Measurements from ENCODE around the gene WNT3A.
A peak's percentile ranks its signal among the peaks of the same experiment; 100 is the strongest.

The WNT3A gene

DNA sequence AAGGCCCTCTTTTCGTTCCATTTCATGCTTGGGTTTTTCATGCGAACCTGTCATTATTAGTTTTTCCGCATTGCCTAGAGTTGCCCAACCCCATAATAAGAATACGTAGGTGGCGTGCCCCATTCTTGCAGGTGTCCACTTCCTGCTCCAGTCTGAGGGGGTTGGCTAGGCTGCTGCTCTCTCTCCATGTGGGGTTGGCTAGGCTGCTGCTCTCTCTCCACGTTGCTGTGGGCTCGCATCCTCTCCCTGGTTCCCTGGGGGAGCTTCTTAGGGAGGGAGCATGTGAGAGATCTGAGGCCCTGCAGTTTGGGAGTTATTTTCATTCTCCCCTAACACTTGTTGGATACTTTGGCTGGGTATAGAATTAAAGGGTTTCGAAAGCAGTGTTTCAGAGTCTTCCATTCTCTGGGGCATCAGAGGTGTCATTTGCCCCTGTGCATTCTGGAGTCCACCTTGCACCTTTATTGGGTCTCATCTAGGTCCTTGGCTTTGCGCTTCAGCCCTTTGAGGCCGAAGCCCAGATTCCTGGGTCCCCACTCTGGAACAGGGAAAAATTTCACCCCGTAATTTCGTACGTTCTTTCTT, 87.7 kb downstream of the WNT3A start:
- intact Hi-C loops (cut with DNase I): no loop called here
- DNase-seq: peak in 1 of 10 donors; percentile 57

DNA sequence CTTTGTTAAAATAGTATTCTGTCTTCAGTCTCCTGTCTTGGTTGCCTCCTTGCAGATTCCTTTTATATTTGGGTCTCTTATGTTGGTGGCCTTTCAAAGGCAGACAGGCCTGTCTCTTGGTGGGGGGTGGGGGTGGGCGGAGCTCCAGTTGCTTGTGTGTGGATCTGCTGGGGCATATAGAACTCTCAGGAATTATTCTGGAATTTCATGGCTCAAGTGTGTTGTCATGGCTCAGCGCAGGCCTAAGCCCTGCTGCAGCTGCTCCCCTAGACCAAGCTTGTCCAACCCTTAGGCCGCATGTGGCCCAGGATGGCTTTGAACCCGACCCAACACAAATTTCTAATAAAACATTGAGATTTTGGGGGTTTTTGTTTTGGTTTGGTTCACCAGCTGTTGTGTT, 88.4 kb downstream of the WNT3A start:
- DNase-seq: peak in 1 of 10 donors; percentile 21
- intact Hi-C loops (cut with DNase I): no loop called here

DNA sequence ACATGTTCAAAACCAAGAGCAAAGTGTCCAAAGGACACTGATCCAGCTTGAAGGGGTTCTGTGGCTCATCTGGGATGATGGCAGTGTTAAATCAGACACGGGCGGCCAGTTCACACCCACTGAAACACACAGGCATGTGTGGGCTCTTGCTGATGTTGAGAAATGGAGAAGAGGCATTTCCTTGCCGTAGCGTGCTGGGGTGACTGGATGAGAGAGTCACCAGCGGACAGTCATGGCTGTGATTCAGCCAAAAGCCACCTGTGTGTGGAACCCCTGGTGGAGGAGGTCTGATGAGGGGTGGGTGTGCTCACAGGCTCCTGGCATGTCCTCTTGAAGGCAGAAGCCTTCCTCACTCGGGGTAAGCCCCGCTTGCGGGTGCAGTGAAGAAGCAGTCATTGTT, 89.1 kb downstream of the WNT3A start:
- DNase-seq: peak in 2 of 10 donors; percentile 3 to 20
- intact Hi-C loops (cut with DNase I): no loop called here

DNA sequence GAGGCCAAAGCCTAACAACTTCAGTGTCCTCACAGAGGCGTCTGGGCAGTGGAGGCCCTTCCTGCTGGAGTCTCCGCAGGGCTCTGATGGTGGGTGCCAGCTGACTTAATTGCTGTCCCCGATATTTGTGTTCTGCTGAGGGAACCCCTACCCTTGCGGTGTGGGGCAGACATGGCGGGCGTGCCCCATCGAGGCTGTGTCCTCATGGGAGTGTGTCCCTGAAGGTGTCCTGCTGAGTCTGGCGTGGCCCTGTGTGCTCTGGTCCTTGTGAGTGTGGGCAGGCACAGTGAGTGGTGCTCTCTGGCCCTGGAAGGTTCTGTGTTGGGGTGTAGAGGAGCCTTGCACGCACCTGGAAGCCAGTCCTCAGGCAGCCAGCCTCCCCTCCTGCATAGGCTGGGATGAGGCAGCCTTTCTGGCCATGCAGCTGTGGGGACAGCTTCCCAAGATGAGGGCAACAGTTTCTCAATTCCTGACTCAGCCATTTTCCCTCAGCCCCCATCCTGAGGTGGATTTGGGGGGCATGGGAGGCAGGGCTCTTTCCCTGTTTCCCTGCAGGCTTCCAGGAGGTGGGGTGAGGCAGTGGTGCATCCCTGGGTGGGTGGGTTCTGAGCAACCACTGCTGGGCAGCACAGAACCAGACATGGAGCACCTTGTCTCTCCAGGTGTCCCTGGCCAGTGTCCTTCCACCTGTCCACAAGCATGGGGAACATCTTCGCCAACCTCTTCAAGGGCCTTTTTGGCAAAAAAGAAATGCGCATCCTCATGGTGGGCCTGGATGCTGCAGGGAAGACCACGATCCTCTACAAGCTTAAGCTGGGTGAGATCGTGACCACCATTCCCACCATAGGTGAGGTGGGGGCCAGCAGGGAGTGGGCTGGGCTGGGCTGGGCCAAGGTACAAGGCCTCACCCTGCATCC, 89.9 kb downstream of the WNT3A start:
- peak in 1 of 10 donors; percentile 41 for DNase-seq
- intact Hi-C loops (cut with DNase I): no loop called here

DNA sequence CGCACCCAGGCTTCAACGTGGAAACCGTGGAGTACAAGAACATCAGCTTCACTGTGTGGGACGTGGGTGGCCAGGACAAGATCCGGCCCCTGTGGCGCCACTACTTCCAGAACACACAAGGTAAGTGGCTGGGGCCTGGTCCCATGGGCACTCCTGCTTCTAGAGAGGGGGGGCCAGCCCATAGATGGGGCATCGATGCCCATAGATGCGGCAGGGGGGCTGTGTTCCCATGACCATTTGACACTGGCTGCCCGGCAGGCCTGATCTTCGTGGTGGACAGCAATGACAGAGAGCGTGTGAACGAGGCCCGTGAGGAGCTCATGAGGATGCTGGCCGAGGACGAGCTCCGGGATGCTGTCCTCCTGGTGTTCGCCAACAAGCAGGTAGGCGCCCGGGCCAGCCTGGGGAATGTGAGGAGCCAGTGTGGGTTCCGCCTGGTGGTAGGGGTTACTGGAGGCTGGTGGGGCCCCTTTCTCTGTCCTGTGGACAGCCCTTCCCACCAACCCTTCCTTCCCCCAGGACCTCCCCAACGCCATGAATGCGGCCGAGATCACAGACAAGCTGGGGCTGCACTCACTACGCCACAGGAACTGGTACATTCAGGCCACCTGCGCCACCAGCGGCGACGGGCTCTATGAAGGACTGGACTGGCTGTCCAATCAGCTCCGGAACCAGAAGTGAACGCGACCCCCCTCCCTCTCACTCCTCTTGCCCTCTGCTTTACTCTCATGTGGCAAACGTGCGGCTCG, 90.7 kb downstream of the WNT3A start:
- intact Hi-C loops (cut with DNase I): no loop called here
- DNase-seq: peak in 2 of 10 donors; percentile 75 to 82

DNA sequence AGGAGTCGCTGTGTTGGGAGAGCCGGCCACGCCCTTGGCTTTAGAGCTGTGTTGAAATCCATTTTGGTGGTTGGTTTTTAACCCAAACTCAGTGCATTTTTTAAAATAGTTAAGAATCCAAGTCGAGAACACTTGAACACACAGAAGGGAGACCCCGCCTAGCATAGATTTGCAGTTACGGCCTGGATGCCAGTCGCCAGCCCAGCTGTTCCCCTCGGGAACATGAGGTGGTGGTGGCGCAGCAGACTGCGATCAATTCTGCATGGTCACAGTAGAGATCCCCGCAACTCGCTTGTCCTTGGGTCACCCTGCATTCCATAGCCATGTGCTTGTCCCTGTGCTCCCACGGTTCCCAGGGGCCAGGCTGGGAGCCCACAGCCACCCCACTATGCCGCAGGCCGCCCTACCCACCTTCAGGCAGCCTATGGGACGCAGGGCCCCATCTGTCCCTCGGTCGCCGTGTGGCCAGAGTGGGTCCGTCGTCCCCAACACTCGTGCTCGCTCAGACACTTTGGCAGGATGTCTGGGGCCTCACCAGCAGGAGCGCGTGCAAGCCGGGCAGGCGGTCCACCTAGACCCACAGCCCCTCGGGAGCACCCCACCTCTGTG, 91.6 kb downstream of the WNT3A start:
- intact Hi-C loops (cut with DNase I): no loop called here
- peak in 2 of 10 donors; percentile 80 to 82 for DNase-seq

DNA sequence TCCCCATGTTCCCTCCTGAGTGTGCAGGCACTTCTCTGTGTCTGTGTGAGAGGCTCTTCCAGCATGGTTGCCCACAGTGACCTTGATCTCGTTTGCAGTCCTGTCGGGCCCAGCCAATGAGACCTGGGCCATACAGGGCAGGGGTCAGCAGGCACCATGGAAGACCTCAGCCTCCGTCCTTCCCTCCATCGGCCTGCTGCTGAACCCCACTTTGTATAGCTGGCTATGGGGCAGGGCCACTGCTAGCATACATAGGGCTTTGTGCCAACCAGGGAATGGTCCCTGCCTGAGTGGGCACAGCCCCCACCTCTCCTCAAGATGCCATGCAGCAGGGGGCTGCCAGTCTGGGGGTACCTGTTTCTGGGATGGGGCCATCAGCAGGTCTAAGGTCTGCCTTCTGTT, 92.5 kb downstream of the WNT3A start:
- DNase-seq: peak in 1 of 10 donors; percentile 62

DNA sequence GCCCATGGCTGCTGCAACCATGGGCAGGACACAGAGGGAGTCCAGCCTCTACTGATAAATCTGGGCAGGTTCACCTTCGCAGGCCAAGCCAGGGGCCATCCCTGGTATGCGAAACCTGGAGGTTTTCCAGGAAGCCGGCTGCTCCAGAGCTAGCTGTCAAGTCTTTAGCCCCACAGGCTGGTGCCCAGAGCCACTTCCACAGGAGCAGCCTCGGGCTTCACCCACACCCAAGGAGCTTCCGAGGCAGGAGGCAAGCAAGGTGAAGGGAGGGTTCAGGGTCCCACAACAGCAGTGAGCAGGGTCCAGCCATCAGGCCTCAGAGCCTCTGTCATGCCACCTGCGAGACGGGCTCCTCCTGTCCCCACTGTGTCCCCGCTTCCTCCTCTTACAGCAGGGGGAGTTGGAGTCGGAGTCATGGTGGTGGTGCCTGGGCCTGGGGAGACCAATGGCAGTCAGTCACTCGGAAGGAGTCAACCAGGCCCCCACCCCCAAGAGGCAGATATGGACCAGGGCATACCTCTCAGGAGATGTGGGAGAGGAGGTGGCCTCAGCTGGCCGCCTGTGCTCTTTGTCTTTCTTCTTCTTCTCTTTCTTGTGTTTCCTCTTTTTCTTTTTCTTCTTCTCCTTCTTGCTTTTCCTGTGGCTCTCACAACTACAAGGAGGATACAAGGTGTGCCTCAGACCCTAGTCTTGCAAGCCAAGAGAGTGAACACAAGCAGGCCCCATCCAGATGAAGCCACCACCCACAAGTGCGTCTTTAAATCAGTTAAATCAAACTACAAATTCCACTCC, 94.2 kb downstream of the WNT3A start:
- intact Hi-C loops (cut with DNase I): no loop called here
- peak in 2 of 10 donors; percentile 77 to 80 for DNase-seq

More for the DNA sequence above, 92.5 kb downstream of the WNT3A start:
- intact Hi-C loops (cut with DNase I): no loop called here

DNA sequence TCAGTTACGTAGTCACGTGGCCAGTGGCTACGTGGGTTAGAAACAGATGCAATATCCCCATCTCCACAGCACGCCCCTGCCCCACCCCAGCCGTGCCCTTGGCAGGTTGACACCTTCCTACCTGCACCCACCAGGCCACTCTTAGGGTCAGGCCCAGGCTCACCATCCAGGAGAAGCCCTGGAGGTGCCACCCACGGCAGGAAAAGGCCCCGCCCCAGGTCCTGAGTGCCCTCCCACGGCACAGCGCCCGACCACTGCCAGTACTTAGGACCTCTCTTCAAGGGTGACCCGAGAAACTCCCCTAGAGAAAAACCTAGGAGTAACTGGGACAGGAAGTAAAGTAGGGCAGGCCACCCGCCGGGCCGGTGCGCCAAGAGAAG, 94.8 kb downstream of the WNT3A start:
- DNase-seq: no peak

DNA sequence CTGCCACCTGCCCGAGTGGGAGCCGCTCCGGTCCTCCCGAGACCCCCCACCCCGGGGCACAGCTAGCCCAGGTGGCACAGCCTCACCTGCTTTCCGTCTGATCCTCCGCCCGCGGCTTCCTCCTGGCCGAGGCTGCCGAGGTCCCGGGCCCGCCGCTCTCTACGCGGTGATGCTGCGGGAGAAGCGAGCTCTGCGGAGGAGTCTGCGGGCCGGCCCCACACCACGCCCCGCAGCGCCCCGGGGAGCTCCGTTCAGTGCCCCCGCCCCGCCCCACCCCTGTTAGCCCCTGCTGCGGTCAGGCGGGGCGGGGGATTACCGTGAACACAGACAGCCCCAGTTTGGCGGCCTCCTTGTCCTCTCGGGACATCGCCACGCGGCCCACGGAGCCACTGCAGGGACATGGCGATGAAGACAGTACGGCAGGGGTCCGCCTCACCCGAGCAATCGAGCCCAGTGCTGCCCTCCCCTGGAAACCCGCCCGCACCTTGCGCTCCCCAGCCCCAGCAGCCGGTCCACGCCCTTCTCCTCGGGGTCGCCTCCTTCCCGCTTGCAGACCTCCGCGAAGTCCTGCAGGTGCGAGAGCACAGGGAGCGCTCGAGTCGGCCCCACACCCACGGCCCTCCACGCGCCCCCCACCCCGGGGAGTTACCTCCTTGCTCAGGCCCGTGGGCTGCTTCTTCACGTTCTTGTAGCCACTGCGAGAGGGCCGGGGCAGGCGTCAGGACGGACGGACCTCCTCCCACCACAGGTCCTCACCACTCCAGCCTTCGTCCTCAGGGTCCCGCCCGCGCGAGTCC, 95.4 kb downstream of the WNT3A start:
- intact Hi-C loops (cut with DNase I): loop anchor here (2.0 kb wide), 1 partner anchor 19 kb away; the partner anchor contains the start of gene ARF1
- DNase-seq: peak in 2 of 10 donors; percentile 80 to 88

More for the DNA sequence above, 94.8 kb downstream of the WNT3A start:
- intact Hi-C loops (cut with DNase I): no loop called here

DNA sequence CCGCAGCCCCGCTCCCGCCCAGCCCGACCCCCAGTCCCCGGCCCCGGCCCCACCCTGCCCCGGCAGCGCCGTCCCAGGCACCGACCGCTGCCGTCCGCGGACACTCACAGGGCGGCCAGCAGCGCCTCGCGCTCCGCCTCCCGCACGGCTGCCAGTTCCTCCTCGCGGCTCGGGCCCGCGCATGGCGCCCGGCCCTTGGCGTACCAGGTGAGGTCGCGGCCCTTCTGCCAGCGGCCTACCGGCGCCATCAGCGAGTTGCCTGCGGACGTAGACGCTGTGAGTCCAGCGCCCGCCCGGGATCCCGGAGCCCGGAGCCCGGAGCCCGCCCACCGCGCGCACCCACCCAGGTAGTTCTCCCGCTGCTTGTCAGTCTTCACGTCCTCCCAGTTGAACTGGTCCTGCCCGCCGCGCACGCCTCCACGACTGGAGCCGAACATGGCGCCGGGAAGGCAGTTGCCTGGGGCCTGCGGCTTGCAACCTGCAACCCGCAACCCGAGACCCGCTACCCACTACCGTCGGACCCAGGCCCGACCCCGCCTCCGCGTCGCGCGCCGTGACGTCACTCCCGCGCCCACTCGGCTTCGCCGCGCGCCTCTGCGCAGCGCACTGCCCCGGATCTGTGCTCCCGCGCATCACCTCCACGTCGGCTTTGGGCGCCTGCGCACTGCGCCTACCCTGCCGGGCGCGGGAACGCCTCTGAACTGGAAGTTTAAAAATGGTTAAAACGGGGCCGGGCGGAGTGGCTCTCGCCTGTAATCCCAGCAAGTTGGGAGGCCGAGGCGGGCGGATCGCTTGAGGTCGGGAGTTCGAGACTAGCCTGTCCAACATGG, 96.2 kb downstream of the WNT3A start, which contains the start of gene C1orf35:
Gene C1orf35, minus strand, starts transcription at position 535 of the 830 bp plus-strand sequence. Its CDS starts 98 bp downstream, at position 437.
- DNase-seq: peak; percentile 81 to 98 (median 89)
- intact Hi-C loops (cut with DNase I): loop anchor here (2.0 kb wide), 1 partner anchor 20 kb away; the partner anchor contains the start of gene ARF1

DNA sequence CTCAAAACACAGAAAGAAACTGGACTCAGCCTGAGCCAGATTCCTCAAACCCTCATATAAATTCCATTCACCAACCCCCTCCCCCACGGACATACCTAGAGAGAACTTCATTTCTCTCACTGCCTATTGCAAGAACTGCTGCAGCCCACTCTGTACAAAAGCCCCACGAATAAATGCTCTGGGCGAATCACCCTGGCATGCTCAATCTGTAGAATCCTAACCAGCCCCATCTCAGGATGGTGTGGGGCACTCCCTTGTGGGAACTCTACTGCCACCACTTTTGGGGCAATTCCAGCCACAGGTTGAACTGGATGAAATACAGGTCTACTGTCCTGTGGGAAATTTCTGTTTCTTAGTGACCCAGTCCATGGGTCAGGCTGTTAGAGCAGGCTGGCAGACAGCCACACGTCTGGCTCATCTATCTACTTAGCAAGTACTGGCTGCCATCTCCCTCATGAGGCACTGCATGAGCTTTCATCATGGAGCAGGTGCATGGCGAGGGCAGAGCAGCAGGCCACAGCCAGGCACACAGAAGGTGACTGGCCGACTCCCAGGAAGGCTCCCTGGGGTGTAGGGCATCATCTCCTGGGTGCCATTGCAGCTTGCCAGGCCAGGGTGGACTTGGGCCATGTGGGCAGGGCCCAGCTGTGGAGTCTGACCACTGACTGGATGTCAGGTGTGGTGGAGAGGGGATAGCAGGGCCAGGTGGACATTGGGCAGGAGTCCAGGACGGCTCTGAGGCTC, 97.9 kb downstream of the WNT3A start:
- intact Hi-C loops (cut with DNase I): no loop called here

DNA sequence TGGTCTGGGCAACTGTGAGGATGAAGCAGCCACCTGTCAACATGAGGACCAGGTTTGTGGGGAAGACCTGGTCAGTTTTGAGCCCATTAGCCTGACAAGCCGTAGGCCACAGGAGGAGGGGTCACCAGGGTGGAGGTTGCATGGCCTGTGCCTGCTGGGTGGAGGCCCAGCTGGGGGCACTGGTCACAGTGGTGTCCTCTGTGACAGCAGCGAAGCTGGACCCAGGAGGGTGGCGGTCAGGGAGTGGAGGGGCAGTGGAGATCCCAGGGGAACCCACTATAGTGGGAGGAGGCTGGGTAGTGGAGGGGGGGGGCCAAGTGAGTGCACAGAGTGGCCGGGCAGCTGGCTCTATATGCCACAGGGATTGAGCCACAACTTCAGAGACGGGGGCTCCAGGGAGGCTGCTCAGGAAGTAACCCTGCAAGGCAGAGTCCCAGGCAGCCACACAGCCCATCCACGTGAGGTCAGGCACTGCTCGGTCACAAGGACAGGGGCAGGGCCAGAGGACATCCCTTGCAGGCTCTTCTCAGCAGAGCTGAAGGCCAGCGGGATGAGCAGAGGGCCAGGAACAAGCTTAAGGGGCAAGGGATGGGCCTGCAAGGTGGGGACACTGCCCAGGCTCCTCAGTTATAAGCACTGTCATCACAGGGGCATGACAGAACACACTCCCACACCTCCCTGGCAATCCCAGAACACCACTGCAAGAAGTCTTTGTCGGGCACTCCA, 98.6 kb downstream of the WNT3A start:
- DNase-seq: peak in 1 of 10 donors; percentile 73
- intact Hi-C loops (cut with DNase I): no loop called here

More for the DNA sequence above, 97.9 kb downstream of the WNT3A start:
- DNase-seq: peak in 2 of 10 donors; percentile 65 to 84

DNA sequence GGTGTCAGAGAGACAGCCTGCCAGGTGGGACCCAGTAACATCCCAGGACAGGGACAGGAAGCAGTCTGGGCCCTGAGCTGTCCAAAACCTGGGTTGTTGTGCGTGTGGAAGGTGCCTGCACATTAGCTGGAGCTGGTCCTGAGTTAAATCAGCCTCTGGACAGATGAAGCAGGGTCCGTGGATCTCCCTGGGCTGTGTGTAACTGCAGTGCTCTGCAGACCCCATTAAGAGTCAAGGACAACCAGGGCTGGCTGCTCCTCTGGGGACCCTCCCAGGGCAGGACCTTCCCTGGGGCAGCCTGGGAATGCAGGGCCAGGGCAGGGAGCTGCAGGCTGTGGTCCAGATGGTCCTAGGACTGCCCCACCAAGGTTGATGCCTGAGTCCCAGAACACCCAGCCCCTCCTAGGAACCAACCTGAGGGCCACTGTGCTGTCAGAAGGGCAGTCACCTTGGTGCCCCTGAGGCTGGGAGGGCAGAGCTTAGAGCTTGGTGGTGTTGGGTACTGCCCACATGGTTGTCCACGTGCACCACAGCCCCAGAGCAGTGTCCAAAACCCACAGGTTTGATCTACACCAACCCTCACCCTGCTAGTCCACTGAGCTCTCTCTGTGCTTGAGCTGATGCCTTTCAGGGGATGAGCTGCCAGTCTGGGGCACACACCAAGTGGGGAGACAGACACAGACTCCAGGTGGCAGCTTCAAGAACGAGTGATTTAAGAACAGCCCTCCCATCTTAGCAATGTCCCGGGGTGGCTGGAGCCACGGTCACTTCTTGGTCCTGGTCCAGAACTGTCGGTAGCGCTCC, 99.4 kb downstream of the WNT3A start:
- peak in 1 of 10 donors; percentile 73 for DNase-seq
- intact Hi-C loops (cut with DNase I): no loop called here

DNA sequence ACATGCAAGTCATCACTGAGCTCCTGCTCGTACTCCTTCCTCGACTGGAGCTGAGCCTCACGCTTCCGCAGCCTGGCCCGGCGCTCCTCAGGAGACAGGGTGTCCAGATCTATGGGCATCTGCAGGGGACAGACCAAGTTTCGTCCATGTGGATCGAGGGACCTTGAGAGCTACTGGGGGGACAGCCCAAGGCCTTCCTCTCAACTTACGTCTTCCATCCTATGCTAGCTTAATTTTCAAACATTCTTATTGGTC, 99.9 kb downstream of the WNT3A start:
- DNase-seq: no peak
- intact Hi-C loops (cut with DNase I): no loop called here

DNA sequence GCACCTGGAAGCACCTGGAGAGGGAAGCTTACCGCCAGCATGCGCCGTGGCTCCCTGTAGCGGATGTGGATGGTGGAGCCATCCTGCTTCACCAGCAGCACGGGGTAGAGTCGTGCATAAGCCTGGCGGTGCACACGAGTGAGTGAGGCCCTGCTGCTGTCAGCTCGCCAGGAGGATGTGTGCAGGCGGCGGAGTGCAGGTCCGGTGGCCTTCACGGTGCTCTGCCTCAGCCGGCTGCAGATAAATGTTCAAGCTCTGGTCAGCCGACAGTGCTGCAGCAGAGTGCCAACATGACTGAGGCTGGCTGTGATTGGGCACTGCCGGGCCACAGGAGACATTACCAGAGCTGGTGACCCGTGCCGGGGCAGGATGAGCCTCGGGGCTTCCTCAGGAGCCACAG, 100.8 kb downstream of the WNT3A start:
- intact Hi-C loops (cut with DNase I): loop anchor here (2.0 kb wide), 1 partner anchor 59 kb away; no protein-coding TSS in a partner anchor
- DNase-seq: peak in 1 of 10 donors; percentile 73

Data from posterior cingulate gyrus (tissue), 11 donors.